Measurements from ENCODE around the gene IFI6.
"Not testable (repeated sequence)": the region's sequence is repeated elsewhere in the genome, so short reads cannot be mapped to it uniquely, and the experiment has no call there.

DNA sequence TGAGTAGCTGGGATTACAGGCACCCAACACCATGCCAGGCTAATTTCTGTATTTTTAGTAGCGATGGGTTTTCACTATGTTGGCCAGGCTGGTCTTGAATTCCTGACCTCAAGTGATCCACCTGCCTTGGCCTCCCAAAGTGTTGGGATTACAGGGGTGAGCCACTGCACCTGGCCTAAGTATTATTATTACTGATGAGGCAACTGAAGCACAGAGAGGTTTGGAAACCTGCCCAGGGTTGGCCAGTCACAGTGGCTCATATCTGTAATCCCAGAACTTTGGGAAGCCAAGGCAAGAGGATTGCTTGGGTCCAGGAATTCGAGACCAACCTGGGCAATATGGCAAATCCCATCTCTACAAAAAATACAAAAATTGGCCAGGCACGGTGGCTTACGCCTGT, 44.3 kb downstream of the IFI6 start:
- TF ChIP-seq, protein P1, sequence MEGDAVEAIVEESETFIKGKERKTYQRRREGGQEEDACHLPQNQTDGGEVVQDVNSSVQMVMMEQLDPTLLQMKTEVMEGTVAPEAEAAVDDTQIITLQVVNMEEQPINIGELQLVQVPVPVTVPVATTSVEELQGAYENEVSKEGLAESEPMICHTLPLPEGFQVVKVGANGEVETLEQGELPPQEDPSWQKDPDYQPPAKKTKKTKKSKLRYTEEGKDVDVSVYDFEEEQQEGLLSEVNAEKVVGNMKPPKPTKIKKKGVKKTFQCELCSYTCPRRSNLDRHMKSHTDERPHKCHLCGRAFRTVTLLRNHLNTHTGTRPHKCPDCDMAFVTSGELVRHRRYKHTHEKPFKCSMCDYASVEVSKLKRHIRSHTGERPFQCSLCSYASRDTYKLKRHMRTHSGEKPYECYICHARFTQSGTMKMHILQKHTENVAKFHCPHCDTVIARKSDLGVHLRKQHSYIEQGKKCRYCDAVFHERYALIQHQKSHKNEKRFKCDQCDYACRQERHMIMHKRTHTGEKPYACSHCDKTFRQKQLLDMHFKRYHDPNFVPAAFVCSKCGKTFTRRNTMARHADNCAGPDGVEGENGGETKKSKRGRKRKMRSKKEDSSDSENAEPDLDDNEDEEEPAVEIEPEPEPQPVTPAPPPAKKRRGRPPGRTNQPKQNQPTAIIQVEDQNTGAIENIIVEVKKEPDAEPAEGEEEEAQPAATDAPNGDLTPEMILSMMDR (IDR thresholded peaks at IDR 0.05) = not testable (repeated sequence)
- not testable (repeated sequence) for TF ChIP-seq POLR2A (IDR thresholded peaks at IDR 0.05)

Measured in right lobe of liver (tissue), 4 donors.